Bronchial epithelial cell (primary cell): ENCODE data around the gene GPR107. TPM values are rescaled to one million over a fixed set of nuclear protein-coding genes. Genes with fewer than 3 reads are reported as not detected.

Source experiments
- DNase-seq: peaks from one replicate; pipeline ENCODE4 v3.0.0-alpha.2; 2010; ENCODE audit warnings: low read depth
- FAIRE-seq: peaks from 2 replicates; lab custom pipeline; 2011; peaks lifted over from hg19 to GRCh38; lab: Jason Lieb, UNC
- H3K27me3 ChIP-seq: 2 replicates; pipeline ENCODE4 v1.5.1; 2011; ENCODE audit warnings: low read length; ENCODE audit not compliant: control insufficient read depth, insufficient read depth
- H3K36me3 ChIP-seq: 2 replicates; pipeline ENCODE4 v1.5.1; 2011; ENCODE audit warnings: low read length; ENCODE audit not compliant: control insufficient read depth, insufficient read depth
- H3K4me3 ChIP-seq: 2 replicates; pipeline ENCODE4 v1.5.1; 2011; ENCODE audit warnings: mild to moderate bottlenecking, low read depth, low read length, control low read depth
- CTCF ChIP-seq: IDR thresholded peaks from 2 replicates; pipeline ENCODE4 v1.5.1; 2011; ENCODE audit warnings: mild to moderate bottlenecking, moderate library complexity, low read length, control low read depth, inconsistent platforms; ENCODE audit not compliant: insufficient read depth, severe bottlenecking
- total RNA-seq: library from RNA; depleted of rRNA; stranded (reverse); fragments of >200 nt; gene quantifications from 2 replicates; pipeline ENCODE4 v1.2.1, GENCODE V29; 2014

The GPR107 gene
- total RNA-seq, 1 donor from 2014 or later = 21.6 TPM

GRCh38 chr9:130073373-130073772 lies 19.7 kb downstream of the GPR107 start:
- Histone ChIP-seq H3K4me3 (no peak overlapping the region), H3K36me3 (peaks cover 2% of the 10 kb centered on the region), H3K27me3 (no peaks in the 10 kb centered on the region)
- no peak for TF ChIP-seq CTCF
- FAIRE-seq (no peak), DNase-seq (no peak)

GRCh38 chr9:130078547-130078946 lies 24.8 kb downstream of the GPR107 start:
- no peak for FAIRE-seq
- Histone ChIP-seq H3K36me3 (peaks cover 14% of the 10 kb centered on the region), H3K27me3 (no peaks in the 10 kb centered on the region), H3K4me3 (no peak overlapping the region)
- DNase-seq = no peak
- no peak for TF ChIP-seq CTCF

GRCh38 chr9:130084337-130084736 lies 30.6 kb downstream of the GPR107 start:
- FAIRE-seq (no peak), DNase-seq (no peak)
- peaks cover 11% of the 10 kb centered on the region for H3K36me3 ChIP-seq
- no peak for TF ChIP-seq CTCF
- H3K27me3 ChIP-seq = no peaks in the 10 kb centered on the region
- H3K4me3 ChIP-seq = no peak overlapping the region

- TF ChIP-seq CTCF = no peak
- no peaks in the 10 kb centered on the region for H3K27me3 ChIP-seq
- no peak for DNase-seq
- no peak overlapping the region for H3K4me3 ChIP-seq
- FAIRE-seq = no peak
- H3K36me3 ChIP-seq = peaks cover 6% of the 10 kb centered on the region
These were observed 34.3 kb downstream of the GPR107 start for GRCh38 chr9:130088051-130088450.

- no peak overlapping the region for H3K4me3 ChIP-seq
- FAIRE-seq (no peak), DNase-seq (no peak)
- no peak for TF ChIP-seq CTCF
- H3K36me3 ChIP-seq = peaks cover 6% of the 10 kb centered on the region
- no peaks in the 10 kb centered on the region for H3K27me3 ChIP-seq
These were observed 35.4 kb downstream of the GPR107 start for GRCh38 chr9:130089141-130089540.

- FAIRE-seq (no peak), DNase-seq (no peak)
- TF ChIP-seq CTCF = no peak
- no peaks in the 10 kb centered on the region for H3K27me3 ChIP-seq
- peaks cover 10% of the 10 kb centered on the region for H3K36me3 ChIP-seq
- H3K4me3 ChIP-seq = no peak overlapping the region
These were observed 37.2 kb downstream of the GPR107 start for GRCh38 chr9:130090915-130091314.
